Measurements from ENCODE around the gene WBP1. TPM values are rescaled to one million over a fixed set of nuclear protein-coding genes. Genes with fewer than 3 reads are reported as not detected.

Gene WBP1
- total and polyA plus RNA-seq, 4 donors, result 39.5 to 65.0 (median 56.3) TPM

DNA sequence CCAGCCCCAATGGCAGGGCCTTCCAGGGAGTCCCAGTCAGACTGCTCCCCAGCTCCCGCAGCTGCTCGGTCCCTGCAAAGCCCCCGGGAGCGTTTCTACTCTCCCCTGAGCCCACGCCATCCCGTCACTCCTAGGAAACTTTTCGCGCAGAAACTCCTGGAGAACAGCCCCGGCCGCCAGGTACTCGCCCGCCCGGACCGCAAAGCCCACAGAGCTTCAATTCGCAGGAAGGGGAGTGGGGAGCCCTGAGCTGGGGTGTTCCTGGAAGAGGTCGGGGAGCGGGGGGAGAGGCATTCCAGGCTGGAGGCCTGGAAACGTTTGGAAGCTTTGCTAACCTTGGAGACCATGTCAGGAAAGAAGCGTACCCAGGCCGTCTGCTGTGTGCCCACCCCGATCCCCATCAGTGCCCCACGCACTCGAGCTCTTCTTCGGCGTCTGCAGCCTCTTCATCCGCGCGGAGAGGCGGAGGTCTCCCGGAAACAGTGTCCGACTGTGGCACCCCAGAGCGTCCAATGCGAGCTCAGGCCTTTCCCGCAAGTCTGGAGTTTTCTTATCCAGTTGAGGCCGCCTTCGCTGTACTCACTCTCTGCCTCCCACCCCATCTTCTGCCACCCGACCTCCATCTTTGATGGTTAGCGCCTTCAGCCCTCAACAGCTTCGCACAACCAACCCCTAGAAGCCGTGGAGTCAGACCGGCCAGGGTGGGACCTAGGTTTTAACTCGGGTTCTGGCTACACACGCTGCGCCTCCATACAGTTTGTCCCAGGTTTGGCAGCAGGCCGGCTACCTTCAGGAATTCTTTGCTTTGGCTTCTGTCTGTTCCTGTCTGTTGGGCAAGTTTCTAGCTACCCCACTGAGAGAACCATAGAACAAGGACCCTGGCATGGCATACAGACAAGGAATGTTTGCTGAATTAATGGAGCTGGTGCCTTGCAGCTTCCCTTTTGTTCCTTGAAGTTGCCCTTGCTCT, 45.6 kb downstream of the WBP1 start:
- H3K4me3 ChIP-seq, result peak overlapping the region; percentile 56
- peaks cover 0 to 2% (median 0%) of the 10 kb centered on the region in 4 donors for H3K9me3 ChIP-seq (ENCODE audit: control insufficient read depth in 4 of 4, insufficient read depth in 3 of 4, low read length in 3 of 4)
- H3K4me1 ChIP-seq (ENCODE audit: control insufficient read depth in 5 of 5, insufficient read depth in 5 of 5, low read length in 5 of 5), result peaks cover 6 to 40% (median 14%) of the 10 kb centered on the region in 5 donors
- no peak for ATAC-seq (ENCODE audit: insufficient read depth, low FRiP score)
- H3K9ac ChIP-seq (ENCODE audit: insufficient read depth in 1 of 2, low read length in 2 of 2), result no peak overlapping the region
- peaks cover 0 to 66% (median 63%) of the 10 kb centered on the region in 3 donors for H3K27me3 ChIP-seq (ENCODE audit: control insufficient read depth in 3 of 3, insufficient read depth in 3 of 3, low read length in 2 of 3)
- WGBS, 2 donors, result 57 to 66% methylated on average over 44 to 45 of the region's 45 CpGs
- TF ChIP-seq, protein P1, sequence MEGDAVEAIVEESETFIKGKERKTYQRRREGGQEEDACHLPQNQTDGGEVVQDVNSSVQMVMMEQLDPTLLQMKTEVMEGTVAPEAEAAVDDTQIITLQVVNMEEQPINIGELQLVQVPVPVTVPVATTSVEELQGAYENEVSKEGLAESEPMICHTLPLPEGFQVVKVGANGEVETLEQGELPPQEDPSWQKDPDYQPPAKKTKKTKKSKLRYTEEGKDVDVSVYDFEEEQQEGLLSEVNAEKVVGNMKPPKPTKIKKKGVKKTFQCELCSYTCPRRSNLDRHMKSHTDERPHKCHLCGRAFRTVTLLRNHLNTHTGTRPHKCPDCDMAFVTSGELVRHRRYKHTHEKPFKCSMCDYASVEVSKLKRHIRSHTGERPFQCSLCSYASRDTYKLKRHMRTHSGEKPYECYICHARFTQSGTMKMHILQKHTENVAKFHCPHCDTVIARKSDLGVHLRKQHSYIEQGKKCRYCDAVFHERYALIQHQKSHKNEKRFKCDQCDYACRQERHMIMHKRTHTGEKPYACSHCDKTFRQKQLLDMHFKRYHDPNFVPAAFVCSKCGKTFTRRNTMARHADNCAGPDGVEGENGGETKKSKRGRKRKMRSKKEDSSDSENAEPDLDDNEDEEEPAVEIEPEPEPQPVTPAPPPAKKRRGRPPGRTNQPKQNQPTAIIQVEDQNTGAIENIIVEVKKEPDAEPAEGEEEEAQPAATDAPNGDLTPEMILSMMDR (IDR thresholded peaks at IDR 0.05; ENCODE audit: control extremely low read depth, extremely low read depth), result no peak
- peak in 1 of 3 donors; percentile 11 for DNase-seq
- peaks cover 0 to 14% (median 8%) of the 10 kb centered on the region in 4 donors for H3K36me3 ChIP-seq (ENCODE audit: control insufficient read depth in 4 of 4, insufficient read depth in 4 of 4, low read length in 4 of 4)
- peak overlapping the region; percentile 73 to 75 for H3K27ac ChIP-seq (ENCODE audit: low read depth in 1 of 2, low read length in 1 of 2)

DNA sequence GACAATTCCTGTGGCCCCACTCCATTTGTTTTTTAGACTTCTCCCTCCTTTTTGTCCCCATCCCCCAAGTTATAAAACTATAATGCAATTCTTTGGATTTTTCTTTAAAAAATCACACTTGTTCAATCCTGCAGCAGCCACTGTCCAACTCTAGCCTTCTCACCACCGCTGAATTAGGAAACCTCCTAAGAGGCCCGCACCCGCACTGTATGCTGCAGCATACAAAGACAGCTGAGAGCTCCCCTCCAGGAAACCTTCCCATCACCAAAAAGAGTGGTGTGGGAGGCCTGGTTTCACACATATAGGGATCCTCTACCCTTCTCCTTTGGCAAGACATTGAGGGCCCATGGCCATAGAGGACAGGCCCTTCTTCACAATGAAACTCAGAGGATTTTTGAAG, 46.4 kb downstream of the WBP1 start:
- Histone ChIP-seq H3K4me1 (ENCODE audit: control insufficient read depth in 5 of 5, insufficient read depth in 5 of 5, low read length in 5 of 5) (peaks cover 6 to 32% (median 14%) of the 10 kb centered on the region in 5 donors), H3K27ac (ENCODE audit: low read depth in 1 of 2, low read length in 1 of 2) (no peak overlapping the region), H3K36me3 (ENCODE audit: control insufficient read depth in 4 of 4, insufficient read depth in 4 of 4, low read length in 4 of 4) (peaks cover 0 to 14% (median 8%) of the 10 kb centered on the region in 4 donors), H3K4me3 (no peak overlapping the region), H3K27me3 (ENCODE audit: control insufficient read depth in 3 of 3, insufficient read depth in 3 of 3, low read length in 2 of 3) (peaks cover 0 to 63% (median 63%) of the 10 kb centered on the region in 3 donors), H3K9me3 (ENCODE audit: control insufficient read depth in 4 of 4, insufficient read depth in 3 of 4, low read length in 3 of 4) (peaks cover 0 to 2% (median 0%) of the 10 kb centered on the region in 4 donors), H3K9ac (ENCODE audit: insufficient read depth in 1 of 2, low read length in 2 of 2) (no peak overlapping the region)
- TF ChIP-seq, protein P1 (IDR thresholded peaks at IDR 0.05; ENCODE audit: control extremely low read depth, extremely low read depth), result no peak
- 96 to 97% methylated on average over 3 of the region's 3 CpGs for WGBS, 2 donors
- no peak for DNase-seq
- no peak for ATAC-seq (ENCODE audit: insufficient read depth, low FRiP score)

- Histone ChIP-seq H3K9ac (ENCODE audit: insufficient read depth in 1 of 2, low read length in 2 of 2) (no peak overlapping the region), H3K36me3 (ENCODE audit: control insufficient read depth in 4 of 4, insufficient read depth in 4 of 4, low read length in 4 of 4) (peaks cover 0 to 14% (median 8%) of the 10 kb centered on the region in 4 donors), H3K4me3 (no peak overlapping the region), H3K4me1 (ENCODE audit: control insufficient read depth in 5 of 5, insufficient read depth in 5 of 5, low read length in 5 of 5) (peaks cover 6 to 31% (median 14%) of the 10 kb centered on the region in 5 donors), H3K27ac (ENCODE audit: low read depth in 1 of 2, low read length in 1 of 2) (peak overlapping the region in 1 of 2 donors; percentile 26), H3K27me3 (ENCODE audit: control insufficient read depth in 3 of 3, insufficient read depth in 3 of 3, low read length in 2 of 3) (peaks cover 0 to 63% (median 63%) of the 10 kb centered on the region in 3 donors), H3K9me3 (ENCODE audit: control insufficient read depth in 4 of 4, insufficient read depth in 3 of 4, low read length in 3 of 4) (peaks cover 0 to 2% (median 0%) of the 10 kb centered on the region in 4 donors)
- DNase-seq (no peak), ATAC-seq (ENCODE audit: insufficient read depth, low FRiP score) (no peak)
- TF ChIP-seq, protein P1 (IDR thresholded peaks at IDR 0.05; ENCODE audit: control extremely low read depth, extremely low read depth), result no peak
- WGBS, 2 donors, result 96 to 97% methylated on average over 14 of the region's 14 CpGs
Measured at GRCh38 chr2:74505448-74506246, 47.4 kb downstream of the WBP1 start.

All from lung (tissue), 12 donors.